Body of pancreas (tissue), 4 donors: Measurements from ENCODE around the gene CAMKK2.

Experiments
- POLR2A ChIP-seq, 3 donors: fragments of 450-650 bp; IDR thresholded peaks; one replicate each; pipeline ENCODE4 v1.6.1; 2016; ENCODE audit warnings: antibody characterized with exemption in 3 of 3, mild to moderate bottlenecking in 2 of 3
- TF ChIP-seq, protein P1 (sequence below), 7 experiments: fragments of 450-650 bp in 4 of 7; fragments of 200-600 bp in 3 of 7; sonication (generic) in 3 of 7; IDR thresholded peaks; one replicate each; pipeline ENCODE4 v1.5.1; 2016 to 2019; ENCODE audit warnings: antibody characterized with exemption in 7 of 7

DNA sequence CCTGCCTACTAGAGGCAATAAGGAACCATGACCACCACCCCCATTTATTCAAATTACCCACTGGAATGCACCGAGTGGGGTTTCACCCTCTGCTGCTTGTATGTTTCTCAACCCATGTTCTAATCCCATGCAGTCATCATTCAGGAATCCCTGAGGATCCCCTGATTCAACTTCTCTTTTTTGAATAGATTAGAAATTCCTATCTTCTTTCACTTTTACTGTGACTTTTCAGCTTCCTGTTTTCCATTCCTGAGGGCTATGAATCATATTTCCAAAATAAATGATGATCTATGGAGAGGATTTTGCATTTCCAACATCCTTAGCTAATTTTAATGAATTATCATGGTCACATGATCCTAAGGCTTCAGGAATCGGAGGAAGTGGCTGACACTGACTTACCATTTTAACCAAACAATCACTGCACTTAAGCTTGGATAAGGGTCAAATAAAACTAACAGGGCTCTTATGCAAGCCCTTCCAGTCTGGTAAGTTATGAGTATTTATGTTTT, 105.9 kb downstream of the CAMKK2 start:
- TF ChIP-seq, protein P1, sequence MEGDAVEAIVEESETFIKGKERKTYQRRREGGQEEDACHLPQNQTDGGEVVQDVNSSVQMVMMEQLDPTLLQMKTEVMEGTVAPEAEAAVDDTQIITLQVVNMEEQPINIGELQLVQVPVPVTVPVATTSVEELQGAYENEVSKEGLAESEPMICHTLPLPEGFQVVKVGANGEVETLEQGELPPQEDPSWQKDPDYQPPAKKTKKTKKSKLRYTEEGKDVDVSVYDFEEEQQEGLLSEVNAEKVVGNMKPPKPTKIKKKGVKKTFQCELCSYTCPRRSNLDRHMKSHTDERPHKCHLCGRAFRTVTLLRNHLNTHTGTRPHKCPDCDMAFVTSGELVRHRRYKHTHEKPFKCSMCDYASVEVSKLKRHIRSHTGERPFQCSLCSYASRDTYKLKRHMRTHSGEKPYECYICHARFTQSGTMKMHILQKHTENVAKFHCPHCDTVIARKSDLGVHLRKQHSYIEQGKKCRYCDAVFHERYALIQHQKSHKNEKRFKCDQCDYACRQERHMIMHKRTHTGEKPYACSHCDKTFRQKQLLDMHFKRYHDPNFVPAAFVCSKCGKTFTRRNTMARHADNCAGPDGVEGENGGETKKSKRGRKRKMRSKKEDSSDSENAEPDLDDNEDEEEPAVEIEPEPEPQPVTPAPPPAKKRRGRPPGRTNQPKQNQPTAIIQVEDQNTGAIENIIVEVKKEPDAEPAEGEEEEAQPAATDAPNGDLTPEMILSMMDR (IDR thresholded peaks at IDR 0.05): no peak
- no peak for TF ChIP-seq POLR2A (IDR thresholded peaks at IDR 0.05)
